ENCODE measurements around the gene ASS1. TPM values are rescaled to one million over a fixed set of nuclear protein-coding genes. Genes with fewer than 3 reads are reported as not detected.

Gene ASS1
- total RNA-seq, 1 donor from 2014 or later, result 117 TPM

- Histone ChIP-seq H3K79me2 (ENCODE audit: insufficient read depth, low read length) (no peaks in the 10 kb centered on the region), H3K36me3 (ENCODE audit: insufficient read depth, low read length) (no peaks in the 10 kb centered on the region), H3K4me1 (ENCODE audit: insufficient read depth, low read length) (no peaks in the 10 kb centered on the region), H3K27me3 (ENCODE audit: insufficient read depth, low read length) (peaks cover 7% of the 10 kb centered on the region), H2AFZ (ENCODE audit: low read depth, low read length) (no peak overlapping the region), H3K27ac (ENCODE audit: low read depth, low read length) (no peak overlapping the region), H3K4me2 (ENCODE audit: low read length) (no peak overlapping the region), H3K4me3 (ENCODE audit: insufficient read depth, low read depth, low read length) (no peak overlapping the region), H4K20me1 (ENCODE audit: insufficient read depth, low read length) (no peaks in the 10 kb centered on the region), H3K9ac (ENCODE audit: low read length) (no peak overlapping the region), H3K9me3 (ENCODE audit: insufficient read depth, low read depth, low read length) (no peaks in the 10 kb centered on the region)
- no peak for FAIRE-seq
- no peak overlapping the region for H3K4me3 Mint-ChIP-seq (ENCODE audit: unreplicated experiment)
- no peak for DNase-seq (ENCODE audit: low read depth)
- H3K36me3 Mint-ChIP-seq (ENCODE audit: low read depth, unreplicated experiment), result peaks cover 17% of the 10 kb centered on the region
- peaks cover 22% of the 10 kb centered on the region for H3K27me3 Mint-ChIP-seq (ENCODE audit: low read depth, unreplicated experiment)
- no peak overlapping the region for H3K27ac Mint-ChIP-seq (ENCODE audit: unreplicated experiment)
- no peaks in the 10 kb centered on the region for H3K4me1 Mint-ChIP-seq (ENCODE audit: low read depth, unreplicated experiment)
- TF ChIP-seq EZH2 (IDR thresholded peaks at IDR 0.05; ENCODE audit: insufficient read depth, low read length), result no peak
- TF ChIP-seq CTCF (IDR thresholded peaks at IDR 0.05; ENCODE audit: insufficient read depth, low read depth, low read length), result no peak
- H3K9me3 Mint-ChIP-seq (ENCODE audit: unreplicated experiment), result no peaks in the 10 kb centered on the region
These were observed 15.3 kb downstream of the ASS1 start for GRCh38 chr9:130459941-130460669.

GRCh38 chr9:130461218-130461630, 16.5 kb downstream of the ASS1 start:
- Histone ChIP-seq H3K79me2 (ENCODE audit: insufficient read depth, low read length) (no peaks in the 10 kb centered on the region), H3K27me3 (ENCODE audit: insufficient read depth, low read length) (peaks cover 8% of the 10 kb centered on the region), H3K4me1 (ENCODE audit: insufficient read depth, low read length) (no peaks in the 10 kb centered on the region), H3K9ac (ENCODE audit: low read length) (no peak overlapping the region), H3K27ac (ENCODE audit: low read depth, low read length) (no peak overlapping the region), H3K9me3 (ENCODE audit: insufficient read depth, low read depth, low read length) (no peaks in the 10 kb centered on the region), H4K20me1 (ENCODE audit: insufficient read depth, low read length) (no peaks in the 10 kb centered on the region), H3K4me2 (ENCODE audit: low read length) (no peak overlapping the region), H3K4me3 (ENCODE audit: insufficient read depth, low read depth, low read length) (no peak overlapping the region), H3K36me3 (ENCODE audit: insufficient read depth, low read length) (no peaks in the 10 kb centered on the region), H2AFZ (ENCODE audit: low read depth, low read length) (no peak overlapping the region)
- no peaks in the 10 kb centered on the region for H3K9me3 Mint-ChIP-seq (ENCODE audit: unreplicated experiment)
- H3K36me3 Mint-ChIP-seq (ENCODE audit: low read depth, unreplicated experiment), result peaks cover 17% of the 10 kb centered on the region
- no peak for FAIRE-seq
- no peaks in the 10 kb centered on the region for H3K4me1 Mint-ChIP-seq (ENCODE audit: low read depth, unreplicated experiment)
- TF ChIP-seq EZH2 (IDR thresholded peaks at IDR 0.05; ENCODE audit: insufficient read depth, low read length) (no peak), CTCF (IDR thresholded peaks at IDR 0.05; ENCODE audit: insufficient read depth, low read depth, low read length) (peak; percentile 50)
- H3K27ac Mint-ChIP-seq (ENCODE audit: unreplicated experiment), result no peak overlapping the region
- H3K4me3 Mint-ChIP-seq (ENCODE audit: unreplicated experiment), result no peak overlapping the region
- DNase-seq (ENCODE audit: low read depth), result no peak
- peaks cover 22% of the 10 kb centered on the region for H3K27me3 Mint-ChIP-seq (ENCODE audit: low read depth, unreplicated experiment)

GRCh38 chr9:130461731-130462130, 17.0 kb downstream of the ASS1 start:
- H3K36me3 Mint-ChIP-seq (ENCODE audit: low read depth, unreplicated experiment), result peaks cover 17% of the 10 kb centered on the region
- Histone ChIP-seq H3K36me3 (ENCODE audit: insufficient read depth, low read length) (no peaks in the 10 kb centered on the region), H2AFZ (ENCODE audit: low read depth, low read length) (no peak overlapping the region), H3K27ac (ENCODE audit: low read depth, low read length) (no peak overlapping the region), H3K27me3 (ENCODE audit: insufficient read depth, low read length) (peaks cover 12% of the 10 kb centered on the region), H4K20me1 (ENCODE audit: insufficient read depth, low read length) (no peaks in the 10 kb centered on the region), H3K9ac (ENCODE audit: low read length) (no peak overlapping the region), H3K4me3 (ENCODE audit: insufficient read depth, low read depth, low read length) (no peak overlapping the region), H3K4me1 (ENCODE audit: insufficient read depth, low read length) (no peaks in the 10 kb centered on the region), H3K4me2 (ENCODE audit: low read length) (no peak overlapping the region), H3K79me2 (ENCODE audit: insufficient read depth, low read length) (no peaks in the 10 kb centered on the region), H3K9me3 (ENCODE audit: insufficient read depth, low read depth, low read length) (no peaks in the 10 kb centered on the region)
- H3K4me3 Mint-ChIP-seq (ENCODE audit: unreplicated experiment), result no peak overlapping the region
- no peak overlapping the region for H3K27ac Mint-ChIP-seq (ENCODE audit: unreplicated experiment)
- H3K9me3 Mint-ChIP-seq (ENCODE audit: unreplicated experiment), result no peaks in the 10 kb centered on the region
- DNase-seq (ENCODE audit: low read depth), result no peak
- H3K4me1 Mint-ChIP-seq (ENCODE audit: low read depth, unreplicated experiment), result no peaks in the 10 kb centered on the region
- no peak for FAIRE-seq
- H3K27me3 Mint-ChIP-seq (ENCODE audit: low read depth, unreplicated experiment), result peaks cover 19% of the 10 kb centered on the region
- TF ChIP-seq CTCF (IDR thresholded peaks at IDR 0.05; ENCODE audit: insufficient read depth, low read depth, low read length), result no peak
- no peak for TF ChIP-seq EZH2 (IDR thresholded peaks at IDR 0.05; ENCODE audit: insufficient read depth, low read length)

Measured in astrocyte (in vitro differentiated cells and primary cell).